GM23338 (cell line): ENCODE data around the gene RPS28. TPM values are rescaled to one million over a fixed set of nuclear protein-coding genes. Genes with fewer than 3 reads are reported as not detected.
A peak's percentile ranks its signal among the peaks of the same experiment; 100 is the strongest.

ENCODE experiments used
- ATAC-seq: fragments of 200-7000 bp; cut with Tn5 transposase; 3 replicates; pipeline ENCODE4 v1.9.1; 2020
- DNase-seq: peaks from one replicate; pipeline ENCODE4 v3.0.0-alpha.2; 2015; ENCODE audit warnings: low spot score
- H2AFZ ChIP-seq: fragments of 200-600 bp; sonication (generic); 2 replicates; pipeline ENCODE4 v1.8.0; 2016; ENCODE audit warnings: antibody characterized with exemption, mild to moderate bottlenecking, moderate library complexity
- H3F3A ChIP-seq: fragments of 200-600 bp; sonication (generic); replicated peaks from 2 replicates; pipeline ENCODE4 v1.8.0; 2017; ENCODE audit warnings: antibody characterized with exemption, mixed run types, low read depth
- H3K27ac ChIP-seq: fragments of 200-600 bp; sonication (generic); 2 replicates; pipeline ENCODE4 v1.6.1; 2016; ENCODE audit warnings: low read depth
- H3K27me3 ChIP-seq: fragments of 200-600 bp; sonication (generic); 2 replicates; pipeline ENCODE4 v1.8.0; 2016; ENCODE audit warnings: mild to moderate bottlenecking, mixed run types, moderate library complexity; ENCODE audit not compliant: insufficient read depth
- H3K36me3 ChIP-seq: fragments of 200-600 bp; sonication (generic); 2 replicates; pipeline ENCODE4 v1.8.0; 2016; ENCODE audit warnings: mild to moderate bottlenecking; ENCODE audit not compliant: insufficient read depth
- H3K4me1 ChIP-seq: fragments of 200-600 bp; sonication (generic); 2 replicates; pipeline ENCODE4 v1.8.0; 2016; ENCODE audit warnings: mild to moderate bottlenecking, moderate library complexity; ENCODE audit not compliant: insufficient read depth
- H3K4me2 ChIP-seq: fragments of 200-600 bp; sonication (generic); 2 replicates; pipeline ENCODE4 v1.7.1; 2017; ENCODE audit warnings: mixed run types
- H3K4me3 ChIP-seq: fragments of 200-600 bp; sonication (generic); 2 replicates; pipeline ENCODE4 v1.6.1; 2016; ENCODE audit warnings: mixed run types
- H3K79me2 ChIP-seq: fragments of 200-600 bp; sonication (generic); replicated peaks from 2 replicates; pipeline ENCODE4 v1.8.0; 2017; ENCODE audit warnings: mild to moderate bottlenecking; ENCODE audit not compliant: insufficient read depth
- H3K9me2 ChIP-seq: fragments of 200-600 bp; sonication (generic); 2 replicates; pipeline ENCODE4 v1.8.0; 2017; ENCODE audit not compliant: insufficient read depth
- H4K20me1 ChIP-seq: fragments of 200-600 bp; sonication (generic); replicated peaks from 2 replicates; pipeline ENCODE4 v1.8.0; 2017; ENCODE audit warnings: mild to moderate bottlenecking; ENCODE audit not compliant: insufficient read depth
- H3K27ac Mint-ChIP-seq: 2 replicates; pipeline ENCODE4 v1.8.0; 2020; ENCODE audit warnings: inconsistent platforms, mild to moderate bottlenecking, moderate library complexity, mixed read lengths
- H3K27me3 Mint-ChIP-seq: 3 replicates; pipeline ENCODE4 v1.8.0; 2022; ENCODE audit warnings: low read depth, mild to moderate bottlenecking, moderate library complexity, mixed read lengths, inconsistent platforms; ENCODE audit not compliant: insufficient read depth, poor library complexity
- H3K36me3 Mint-ChIP-seq: 3 replicates; pipeline ENCODE4 v1.8.0; 2021; ENCODE audit warnings: low read depth, mild to moderate bottlenecking, inconsistent platforms, moderate library complexity, mixed read lengths
- H3K4me1 Mint-ChIP-seq: 3 replicates; pipeline ENCODE4 v1.8.0; 2020; ENCODE audit warnings: mild to moderate bottlenecking, inconsistent platforms, mixed read lengths
- H3K4me3 Mint-ChIP-seq: 3 replicates; pipeline ENCODE4 v1.8.0; 2021; ENCODE audit warnings: moderate library complexity, mild to moderate bottlenecking, inconsistent platforms, mixed read lengths
- H3K9me3 Mint-ChIP-seq: 3 replicates; pipeline ENCODE4 v1.8.0; 2020; ENCODE audit warnings: moderate library complexity, mild to moderate bottlenecking, inconsistent platforms, mixed read lengths
- CTCF ChIP-seq, 2 experiments: fragments of 200-600 bp in 1 of 2; sonication (generic) in 1 of 2; conservative IDR thresholded peaks; 2 replicates each; pipeline versions ENCODE4 v1.5.1 to v1.6.1; 2016 to 2017; ENCODE audit warnings: antibody characterized with exemption in 2 of 2, low read depth in 2 of 2, mild to moderate bottlenecking in 2 of 2, moderate library complexity in 1 of 2
- ETS1 ChIP-seq: IDR thresholded peaks from 2 replicates; pipeline ENCODE4 v1.6.1; 2016; ENCODE audit warnings: antibody characterized with exemption
- JUNB ChIP-seq: IDR thresholded peaks from one replicate; pipeline ENCODE4 v1.6.1; 2016; ENCODE audit warnings: antibody characterized with exemption; ENCODE audit not compliant: unreplicated experiment
- NANOG ChIP-seq: IDR thresholded peaks from 2 replicates; pipeline ENCODE4 v1.6.1; 2016; ENCODE audit warnings: antibody characterized with exemption, borderline replicate concordance
- ZNF114 ChIP-seq: fragments of 250-450 bp; sonication (Bioruptor Pico); IDR thresholded peaks from 2 replicates; pipeline ENCODE4 v1.5.0; 2020; ENCODE audit warnings: mild to moderate bottlenecking, moderate library complexity
- ZNF331 ChIP-seq: fragments of 250-450 bp; sonication (Bioruptor Pico); IDR thresholded peaks from 2 replicates; pipeline ENCODE4 v1.5.0; 2020; ENCODE audit warnings: low read depth, mild to moderate bottlenecking, moderate library complexity
- polyA plus RNA-seq: library from polyadenylated mRNA; unstranded; fragments of >200 nt; fragmentation: Nextera tagmentation; extraction: Ambion mirVana; gene quantifications from 2 replicates; pipeline ENCODE4 v1.2.1, GENCODE V29; 2016
- total RNA-seq: library from RNA; depleted of rRNA; stranded (reverse); fragments of >200 nt; shearing (Covaris generic); gene quantifications from 2 replicates; pipeline ENCODE4 v1.2.3, GENCODE V29; 2014
- TF ChIP-seq, protein P1 (sequence below): IDR thresholded peaks from one replicate; pipeline ENCODE4 v1.6.1; 2018; ENCODE audit warnings: antibody characterized with exemption; ENCODE audit not compliant: unreplicated experiment

The RPS28 gene
- total and polyA plus RNA-seq, 2 experiments from 2014 or later, result 174 to 1,790 TPM

DNA sequence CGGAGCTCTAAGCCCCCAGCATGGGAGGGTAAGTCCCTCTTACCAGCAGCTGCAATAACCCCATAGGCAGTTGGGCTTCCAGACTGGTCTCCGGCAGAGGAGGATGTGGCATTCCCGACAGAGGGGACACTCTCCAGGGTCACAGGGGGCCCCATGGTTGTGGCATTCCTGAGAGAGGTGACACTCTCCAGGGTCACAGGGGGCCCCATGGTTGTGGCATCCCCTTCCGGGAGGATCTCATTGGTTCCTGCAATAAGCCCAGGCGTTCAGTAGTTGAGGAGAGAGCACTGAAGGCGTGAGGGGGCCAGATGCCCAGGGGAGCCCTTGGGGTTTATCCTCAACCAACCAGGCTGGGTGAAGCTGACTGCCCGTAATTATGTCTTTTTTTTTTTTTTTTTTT, 18.6 kb upstream of the RPS28 start:
- H4K20me1 ChIP-seq, result no peaks in the 10 kb centered on the region; the same call in 1 of the 2 replicates
- DNase-seq, result no peak
- no peak overlapping the region for H3K4me2 ChIP-seq
- peaks cover 10% of the 10 kb centered on the region; the same call in 2 of the 3 replicates for H3K4me1 Mint-ChIP-seq
- H3K27me3 Mint-ChIP-seq, result peaks cover 11% of the 10 kb centered on the region
- H3F3A ChIP-seq, result peaks cover 14% of the 10 kb centered on the region; the same call in 1 of the 2 replicates
- no peak overlapping the region for H3K27ac ChIP-seq
- H3K79me2 ChIP-seq, result peaks cover 17% of the 10 kb centered on the region
- TF ChIP-seq, protein P1, sequence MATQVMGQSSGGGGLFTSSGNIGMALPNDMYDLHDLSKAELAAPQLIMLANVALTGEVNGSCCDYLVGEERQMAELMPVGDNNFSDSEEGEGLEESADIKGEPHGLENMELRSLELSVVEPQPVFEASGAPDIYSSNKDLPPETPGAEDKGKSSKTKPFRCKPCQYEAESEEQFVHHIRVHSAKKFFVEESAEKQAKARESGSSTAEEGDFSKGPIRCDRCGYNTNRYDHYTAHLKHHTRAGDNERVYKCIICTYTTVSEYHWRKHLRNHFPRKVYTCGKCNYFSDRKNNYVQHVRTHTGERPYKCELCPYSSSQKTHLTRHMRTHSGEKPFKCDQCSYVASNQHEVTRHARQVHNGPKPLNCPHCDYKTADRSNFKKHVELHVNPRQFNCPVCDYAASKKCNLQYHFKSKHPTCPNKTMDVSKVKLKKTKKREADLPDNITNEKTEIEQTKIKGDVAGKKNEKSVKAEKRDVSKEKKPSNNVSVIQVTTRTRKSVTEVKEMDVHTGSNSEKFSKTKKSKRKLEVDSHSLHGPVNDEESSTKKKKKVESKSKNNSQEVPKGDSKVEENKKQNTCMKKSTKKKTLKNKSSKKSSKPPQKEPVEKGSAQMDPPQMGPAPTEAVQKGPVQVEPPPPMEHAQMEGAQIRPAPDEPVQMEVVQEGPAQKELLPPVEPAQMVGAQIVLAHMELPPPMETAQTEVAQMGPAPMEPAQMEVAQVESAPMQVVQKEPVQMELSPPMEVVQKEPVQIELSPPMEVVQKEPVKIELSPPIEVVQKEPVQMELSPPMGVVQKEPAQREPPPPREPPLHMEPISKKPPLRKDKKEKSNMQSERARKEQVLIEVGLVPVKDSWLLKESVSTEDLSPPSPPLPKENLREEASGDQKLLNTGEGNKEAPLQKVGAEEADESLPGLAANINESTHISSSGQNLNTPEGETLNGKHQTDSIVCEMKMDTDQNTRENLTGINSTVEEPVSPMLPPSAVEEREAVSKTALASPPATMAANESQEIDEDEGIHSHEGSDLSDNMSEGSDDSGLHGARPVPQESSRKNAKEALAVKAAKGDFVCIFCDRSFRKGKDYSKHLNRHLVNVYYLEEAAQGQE, result no peak
- TF ChIP-seq ZNF114, result no peak
- TF ChIP-seq ETS1, result no peak
- TF ChIP-seq CTCF (conservative IDR thresholded peaks at IDR 0.05; ENCODE audit: low read depth in 2 of 2), result no peak
- TF ChIP-seq NANOG, result no peak
- no peak overlapping the region for H3K4me3 ChIP-seq
- no peak overlapping the region for H2AFZ ChIP-seq
- peaks cover 7% of the 10 kb centered on the region; the same call in 1 of the 2 replicates for H3K4me1 ChIP-seq
- no peaks in the 10 kb centered on the region; the same call in 1 of the 2 replicates for H3K36me3 ChIP-seq
- H3K27me3 ChIP-seq, result no peaks in the 10 kb centered on the region
- H3K36me3 Mint-ChIP-seq, result peaks cover 29% of the 10 kb centered on the region
- no peaks in the 10 kb centered on the region for H3K9me2 ChIP-seq
- no peaks in the 10 kb centered on the region for H3K9me3 Mint-ChIP-seq
- no peak overlapping the region for H3K27ac Mint-ChIP-seq
- no peak overlapping the region for H3K4me3 Mint-ChIP-seq
- no peak for ATAC-seq

DNA sequence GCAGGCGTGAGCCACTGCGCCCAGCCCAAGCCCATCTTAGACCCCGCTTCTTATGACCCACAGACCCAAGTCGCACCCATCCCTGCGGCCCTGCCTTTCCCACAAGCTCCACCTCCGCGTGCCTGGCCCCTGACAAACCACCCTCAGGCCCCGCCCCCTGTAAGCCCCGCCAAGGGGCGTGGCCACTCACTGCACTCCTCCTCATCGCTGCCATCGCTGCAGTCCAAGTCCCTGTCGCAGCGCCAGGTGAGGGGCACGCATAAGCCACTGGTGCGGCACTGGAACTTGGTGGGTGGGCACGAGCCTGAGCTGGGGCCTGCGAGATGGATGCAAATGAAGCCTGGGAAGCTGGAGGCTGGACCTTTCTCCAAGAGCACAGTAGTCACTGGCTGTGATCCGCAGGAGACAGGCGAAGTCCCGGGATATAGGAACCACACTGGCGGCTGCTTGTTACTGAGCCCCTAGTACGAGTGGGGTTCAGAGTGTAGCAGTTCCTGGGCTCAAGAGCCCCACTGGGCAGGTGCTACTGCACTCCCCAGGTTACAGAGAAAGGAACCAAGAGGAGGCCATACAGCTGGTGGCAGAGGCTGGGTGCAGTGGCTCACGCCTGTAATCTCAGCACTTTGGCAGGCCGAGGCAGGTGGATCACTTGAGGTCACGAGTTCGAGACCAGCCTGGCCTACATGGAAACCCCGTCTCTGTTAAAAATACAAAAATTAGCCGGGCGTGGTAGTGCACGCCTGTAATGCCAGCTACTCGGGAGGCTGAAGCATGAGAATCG, 16.3 kb upstream of the RPS28 start:
- H3K4me1 Mint-ChIP-seq, result peaks cover 13% of the 10 kb centered on the region
- no peaks in the 10 kb centered on the region for H3K9me3 Mint-ChIP-seq
- Histone ChIP-seq H2AFZ (no peak overlapping the region), H3K4me1 (peaks cover 11% of the 10 kb centered on the region; the same call in 1 of the 2 replicates), H4K20me1 (no peaks in the 10 kb centered on the region; the same call in 1 of the 2 replicates), H3F3A (peaks cover 14% of the 10 kb centered on the region), H3K36me3 (no peaks in the 10 kb centered on the region; the same call in 1 of the 2 replicates), H3K4me2 (no peak overlapping the region), H3K79me2 (peaks cover 17% of the 10 kb centered on the region), H3K9me2 (no peaks in the 10 kb centered on the region), H3K4me3 (no peak overlapping the region), H3K27me3 (no peaks in the 10 kb centered on the region), H3K27ac (no peak overlapping the region)
- peak; percentile 71 for ATAC-seq
- peak; percentile 94 for DNase-seq
- peaks cover 15% of the 10 kb centered on the region for H3K27me3 Mint-ChIP-seq
- H3K36me3 Mint-ChIP-seq, result peaks cover 35% of the 10 kb centered on the region
- H3K4me3 Mint-ChIP-seq, result no peak overlapping the region
- peak overlapping the region; percentile 38; the same call in 1 of the 2 replicates for H3K27ac Mint-ChIP-seq
- TF ChIP-seq NANOG, result no peak
- no peak for TF ChIP-seq ETS1
- no peak for TF ChIP-seq JUNB
- TF ChIP-seq ZNF331 (CRISPR knock-in tag), result no peak
- TF ChIP-seq, protein P1, result no peak
- TF ChIP-seq CTCF (conservative IDR thresholded peaks at IDR 0.05; ENCODE audit: low read depth in 2 of 2), result no peak
